ENCODE results near the gene SLC43A1. TPM values are rescaled to one million over a fixed set of nuclear protein-coding genes. Genes with fewer than 3 reads are reported as not detected.
"Not testable (repeated sequence)": the region's sequence is repeated elsewhere in the genome, so short reads cannot be mapped to it uniquely, and the experiment has no call there.

SLC43A1 gene
- total RNA-seq (2014; rRNA removed; shearing (Covaris generic)), result 3.4 and 5.2 TPM in 2 replicates

GRCh38 chr11:57515332-57516060 is at the start of gene SLC43A1:
SLC43A1 (minus strand) TSS chr11:57515702; CDS start chr11:57514111, 1,591 bp downstream.
- DNase-seq (ENCODE audit: low spot score), result peak; percentile 34

- no peak for DNase-seq (ENCODE audit: low spot score)
Observed at GRCh38 chr11:57562596-57562995, 47.1 kb upstream of the SLC43A1 start.

GRCh38 chr11:57560146-57560545 is 44.6 kb upstream of the SLC43A1 start:
- no peak for DNase-seq (ENCODE audit: low spot score)

GRCh38 chr11:57556041-57556440 is 40.5 kb upstream of the SLC43A1 start:
- DNase-seq (ENCODE audit: low spot score), result no peak

- no peak for DNase-seq (ENCODE audit: low spot score)
Observed at GRCh38 chr11:57555393-57555792, 39.9 kb upstream of the SLC43A1 start.

GRCh38 chr11:57552479-57552878 is 37.0 kb upstream of the SLC43A1 start:
- no peak for DNase-seq (ENCODE audit: low spot score)

- DNase-seq (ENCODE audit: low spot score), result no peak
Observed at GRCh38 chr11:57551941-57552340, 36.4 kb upstream of the SLC43A1 start.

- DNase-seq (ENCODE audit: low spot score), result no peak
Observed at GRCh38 chr11:57549983-57550382, 34.5 kb upstream of the SLC43A1 start.

- DNase-seq (ENCODE audit: low spot score), result no peak
Observed at GRCh38 chr11:57547854-57548377, 32.4 kb upstream of the SLC43A1 start.

GRCh38 chr11:57546869-57547475 is 31.5 kb upstream of the SLC43A1 start:
- peak; percentile 50 for DNase-seq (ENCODE audit: low spot score)

GRCh38 chr11:57546451-57546850 is 30.9 kb upstream of the SLC43A1 start:
- no peak for DNase-seq (ENCODE audit: low spot score)

- DNase-seq (ENCODE audit: low spot score), result no peak
Observed at GRCh38 chr11:57545883-57546282, 30.4 kb upstream of the SLC43A1 start.

GRCh38 chr11:57544566-57544965 is 29.1 kb upstream of the SLC43A1 start:
- no peak for DNase-seq (ENCODE audit: low spot score)

GRCh38 chr11:57543593-57543992 is 28.1 kb upstream of the SLC43A1 start:
- no peak for DNase-seq (ENCODE audit: low spot score)

- DNase-seq (ENCODE audit: low spot score), result no peak
Observed at GRCh38 chr11:57542582-57542981, 27.1 kb upstream of the SLC43A1 start.

- DNase-seq (ENCODE audit: low spot score), result no peak
Observed at GRCh38 chr11:57541169-57541568, 25.7 kb upstream of the SLC43A1 start.

- no peak for DNase-seq (ENCODE audit: low spot score)
Observed at GRCh38 chr11:57539342-57539741, 23.8 kb upstream of the SLC43A1 start.

- no peak for DNase-seq (ENCODE audit: low spot score)
Observed at GRCh38 chr11:57536947-57537619, 21.6 kb upstream of the SLC43A1 start, which contains the start of gene SMTNL1. SMTNL1 (plus strand) TSS chr11:57537595; CDS start chr11:57542643, 5,048 bp downstream.

- not testable (repeated sequence) for DNase-seq (ENCODE audit: low spot score)
Observed at GRCh38 chr11:57534449-57534848, 18.9 kb upstream of the SLC43A1 start.

- peak; percentile 96 for DNase-seq (ENCODE audit: low spot score)
Observed at GRCh38 chr11:57530596-57531507, 15.3 kb upstream of the SLC43A1 start, which contains the start of gene TIMM10. TIMM10 (minus strand) TSS chr11:57530754; CDS start chr11:57530189, 565 bp downstream.

GRCh38 chr11:57530215-57530595 is 14.7 kb upstream of the SLC43A1 start:
- DNase-seq (ENCODE audit: low spot score), result no peak
